IPS DF 4.7 (cell line): ENCODE data around the gene POLA2.
"Not testable (repeated sequence)": the region's sequence is repeated elsewhere in the genome, so short reads cannot be mapped to it uniquely, and the experiment has no call there.

Experiments used
- DNase-seq: peaks from one replicate; pipeline ENCODE4 v3.0.0-alpha.2; 2013; ENCODE audit warnings: low spot score; ENCODE audit errors: extremely low read depth

Gene POLA2

DNA sequence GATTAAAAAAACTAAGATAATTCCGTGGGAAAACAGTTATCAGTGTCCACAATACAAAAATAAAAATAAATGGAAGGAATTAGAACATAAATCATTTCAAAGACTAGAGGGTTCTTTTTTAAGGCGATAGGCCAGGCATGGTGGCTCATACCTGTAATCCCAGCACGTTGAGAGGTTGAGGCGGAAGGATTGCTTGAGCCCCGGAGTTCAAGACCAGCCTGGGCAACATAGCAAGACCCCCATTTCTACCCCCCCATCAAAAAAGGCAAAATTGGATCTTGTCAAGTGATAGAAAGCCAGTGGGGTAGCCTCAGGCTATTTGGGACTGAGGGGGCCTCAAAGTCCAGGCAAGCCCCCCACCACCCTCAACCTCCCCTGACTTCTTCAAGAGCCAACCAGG is 20.6 kb upstream of the POLA2 start:
- DNase-seq, result no peak

GRCh38 chr11:65241692-65242091 is 20.1 kb upstream of the POLA2 start:
- DNase-seq, result no peak

- no peak for DNase-seq
Measured at GRCh38 chr11:65242389-65242788, 19.4 kb upstream of the POLA2 start.

DNA sequence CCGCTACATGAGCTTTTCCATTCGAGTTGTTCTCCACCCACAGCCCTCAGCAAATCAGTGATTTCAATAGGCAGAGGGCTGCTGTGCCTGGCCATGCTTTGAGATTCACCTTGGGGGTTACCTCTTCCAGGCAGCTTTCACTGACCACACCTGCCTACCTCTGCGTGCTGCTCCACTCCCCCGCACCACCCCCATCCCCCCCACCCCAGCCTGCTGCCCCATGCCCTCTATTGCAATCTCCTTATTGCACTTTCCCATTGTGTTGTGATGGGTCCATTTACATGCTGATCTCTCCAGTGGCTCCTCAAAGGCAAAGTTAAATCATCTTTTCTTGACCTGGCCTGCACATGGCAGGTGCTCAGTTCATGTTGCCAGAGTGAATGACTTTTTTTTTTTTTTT is 18.0 kb upstream of the POLA2 start:
- no peak for DNase-seq

DNA sequence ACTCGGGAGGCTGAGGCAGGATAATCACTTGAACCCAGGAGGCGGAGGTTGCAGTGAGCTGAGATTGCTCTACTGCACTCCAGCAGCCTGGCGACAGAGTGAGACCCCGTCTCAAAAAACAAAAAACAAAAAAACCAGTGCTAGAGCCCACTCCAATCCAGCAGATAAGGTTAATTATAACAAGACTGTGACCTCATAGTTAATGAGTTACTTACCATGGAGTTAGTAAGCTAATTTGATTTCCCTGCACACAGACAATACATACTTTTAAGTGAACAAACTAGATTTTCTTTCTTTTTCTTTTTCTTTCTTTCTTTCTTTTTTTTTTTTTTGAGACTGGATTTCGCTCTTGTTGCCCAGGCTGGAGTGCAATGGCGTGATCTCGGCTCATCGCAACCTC is 16.7 kb upstream of the POLA2 start:
- DNase-seq, result not testable (repeated sequence)

DNA sequence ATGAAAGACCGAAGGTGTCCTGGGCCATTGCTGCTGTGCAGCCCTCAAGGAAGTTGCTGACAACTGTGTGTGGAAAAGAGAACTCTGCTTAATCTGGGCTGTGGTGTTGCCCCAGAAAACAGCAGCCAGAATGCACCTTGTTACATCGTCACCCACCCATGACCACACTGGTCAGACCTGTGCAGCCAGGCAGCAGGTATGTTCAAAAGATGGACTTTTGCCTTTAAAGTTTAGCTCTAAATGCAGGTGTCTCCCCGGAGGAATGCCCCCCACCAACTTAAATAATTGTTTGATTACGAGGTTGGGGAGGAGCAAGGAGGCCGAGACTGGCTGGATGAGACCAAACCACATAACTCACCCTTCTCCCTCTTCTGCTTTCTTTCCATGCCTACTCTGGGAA is 15.3 kb upstream of the POLA2 start:
- DNase-seq, result no peak

DNA sequence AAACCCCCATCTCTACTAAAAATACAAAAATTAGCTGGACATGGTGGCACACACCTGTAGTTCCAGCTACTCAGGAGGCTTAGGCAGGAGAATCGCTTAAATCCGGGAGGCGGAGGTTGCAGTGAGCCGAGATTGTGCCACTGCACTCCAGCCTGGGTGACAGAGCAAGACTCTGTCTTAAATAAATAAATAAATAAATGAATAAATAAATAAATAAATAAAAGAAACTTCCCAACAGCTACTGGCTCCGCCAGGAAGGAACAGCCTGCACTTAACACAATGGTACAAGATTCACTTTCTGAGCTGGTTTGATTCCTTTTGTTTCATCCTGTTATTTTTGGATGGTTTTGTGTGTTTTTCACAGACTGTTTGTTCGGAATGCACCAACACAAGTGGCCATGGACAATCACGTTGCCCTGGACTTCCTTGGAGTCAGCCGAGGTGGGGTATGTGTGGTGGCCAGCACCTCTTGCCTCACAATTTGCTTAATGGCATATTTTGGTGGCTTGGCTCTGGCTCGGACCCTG is 13.5 kb upstream of the POLA2 start:
- not testable (repeated sequence) for DNase-seq

DNA sequence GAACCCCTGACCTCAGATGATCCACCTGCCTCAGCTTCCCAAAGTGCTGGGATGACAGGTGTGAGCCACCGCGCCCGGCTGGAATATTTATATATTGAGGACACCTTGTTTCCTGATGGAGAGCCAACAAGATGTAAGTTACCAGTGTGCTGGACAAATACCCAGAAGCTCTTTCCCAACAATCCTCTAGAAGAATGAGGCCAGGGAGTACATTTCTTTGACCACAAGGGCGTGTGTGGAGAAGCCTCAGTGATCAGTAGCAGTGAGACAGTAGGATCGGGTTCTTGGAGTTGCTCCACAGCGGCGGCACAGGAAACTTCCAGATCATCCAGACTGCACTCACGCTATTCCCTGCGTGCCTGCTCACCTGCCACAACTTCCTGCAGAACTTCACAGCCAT is 10.3 kb upstream of the POLA2 start:
- DNase-seq, result no peak

- no peak for DNase-seq
Measured at GRCh38 chr11:65254724-65255123, 7.0 kb upstream of the POLA2 start.

GRCh38 chr11:65258988-65259387 is 2.8 kb upstream of the POLA2 start:
- no peak for DNase-seq

DNA sequence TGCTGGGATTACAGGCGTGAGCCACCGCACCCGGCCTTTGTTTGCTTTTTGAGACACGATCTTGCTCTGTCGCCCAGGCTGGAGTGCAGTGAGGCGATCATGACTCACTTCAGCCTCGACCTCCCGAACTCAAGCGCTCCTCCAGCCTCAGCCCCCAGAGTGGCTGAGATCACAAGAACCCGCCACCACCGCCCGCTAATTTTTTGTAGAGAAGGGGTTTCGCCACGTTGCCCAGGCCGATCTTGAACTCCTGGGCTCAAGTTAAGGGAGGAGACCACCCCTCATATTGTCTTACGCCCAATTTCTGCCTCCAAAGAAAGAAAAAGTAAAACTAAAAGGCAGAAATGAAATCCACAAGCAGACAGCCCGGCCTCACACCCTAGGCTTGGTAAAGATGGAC is 1.5 kb upstream of the POLA2 start:
- DNase-seq, result no peak

DNA sequence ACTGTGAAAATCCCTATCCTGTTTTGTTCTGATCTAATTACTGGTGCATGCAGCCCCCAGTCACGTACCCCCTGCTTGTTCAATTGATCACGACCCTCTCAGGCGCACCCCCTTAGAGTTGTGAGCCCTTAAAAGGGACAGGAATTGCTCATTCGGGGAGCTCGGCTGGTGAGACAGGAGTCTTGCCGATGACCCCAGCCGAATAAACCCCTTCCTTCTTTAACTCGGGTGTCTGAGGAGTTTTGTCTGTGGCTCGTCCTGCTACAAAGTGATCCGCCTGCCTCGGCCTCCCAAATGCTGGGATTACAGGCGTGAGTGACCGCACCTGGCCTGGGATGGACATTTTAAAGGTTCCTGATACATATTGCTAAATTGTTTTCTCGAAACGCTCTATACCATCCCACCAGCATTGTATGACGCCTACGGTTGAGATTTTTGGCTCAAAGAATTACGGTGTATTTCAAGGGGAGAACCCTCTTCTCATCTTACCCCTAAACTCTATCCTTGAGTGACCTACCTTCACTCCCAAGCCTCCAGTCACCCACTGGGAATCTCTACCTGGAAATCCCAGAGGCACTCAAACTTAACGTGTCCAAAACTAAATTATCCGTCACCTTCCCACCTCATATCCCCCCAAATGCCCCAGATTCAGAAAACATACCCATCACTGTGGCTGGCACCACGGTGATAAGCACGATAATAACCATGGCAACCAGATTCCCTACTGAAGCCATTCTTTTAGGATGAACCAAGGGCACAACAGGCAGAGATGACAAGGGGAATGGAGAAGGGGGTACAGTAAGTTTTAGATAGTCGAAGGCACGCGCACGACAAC is 789 bp upstream of the POLA2 start:
- DNase-seq, result no peak

GRCh38 chr11:65262381-65262680 is 569 bp downstream of the POLA2 start:
- DNase-seq, result no peak

DNA sequence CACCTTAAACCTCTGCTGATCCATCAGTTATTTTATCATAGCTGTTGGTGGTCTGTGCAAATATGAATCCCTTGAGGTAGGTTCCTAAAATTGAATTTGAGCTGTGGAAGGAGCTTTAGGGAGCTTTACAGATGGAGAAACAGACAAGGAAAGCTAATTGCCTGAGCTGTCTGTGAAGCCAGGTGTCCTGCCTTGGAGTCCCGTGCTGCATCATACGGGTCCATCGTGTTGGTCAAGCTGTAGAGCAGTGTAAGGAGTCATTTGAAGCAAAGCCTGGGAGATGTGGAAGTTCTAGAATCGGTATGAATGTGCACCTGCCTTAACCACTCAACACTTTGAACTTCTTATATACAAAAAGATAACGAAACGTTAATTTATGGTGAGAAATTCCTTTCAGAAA is 1.0 kb downstream of the POLA2 start:
- no peak for DNase-seq

DNA sequence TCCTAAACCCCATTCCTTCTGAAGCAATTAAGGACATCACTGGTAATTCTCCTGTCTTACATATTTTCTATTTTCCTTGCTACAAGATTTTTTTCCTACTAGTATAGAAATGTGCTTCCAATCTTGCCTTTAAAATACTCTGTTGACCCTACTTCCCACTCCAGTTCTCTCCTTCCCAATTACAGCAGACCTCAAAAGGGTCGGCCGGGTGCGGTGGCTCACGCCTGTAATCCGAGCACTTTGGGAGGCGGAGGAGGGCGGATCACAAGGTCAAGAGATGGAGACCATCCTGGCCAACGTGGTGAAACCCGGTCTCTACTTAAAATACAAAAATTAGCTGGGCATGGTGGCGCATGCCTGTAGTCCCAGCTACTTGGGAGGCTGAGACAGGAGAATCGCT is 3.0 kb downstream of the POLA2 start:
- DNase-seq, result not testable (repeated sequence)

GRCh38 chr11:65266210-65266609 is 4.4 kb downstream of the POLA2 start:
- DNase-seq, result no peak

GRCh38 chr11:65274735-65275682 is 13.2 kb downstream of the POLA2 start:
- DNase-seq, result no peak

- no peak for DNase-seq
Measured at GRCh38 chr11:65275906-65276305, 14.1 kb downstream of the POLA2 start.

DNA sequence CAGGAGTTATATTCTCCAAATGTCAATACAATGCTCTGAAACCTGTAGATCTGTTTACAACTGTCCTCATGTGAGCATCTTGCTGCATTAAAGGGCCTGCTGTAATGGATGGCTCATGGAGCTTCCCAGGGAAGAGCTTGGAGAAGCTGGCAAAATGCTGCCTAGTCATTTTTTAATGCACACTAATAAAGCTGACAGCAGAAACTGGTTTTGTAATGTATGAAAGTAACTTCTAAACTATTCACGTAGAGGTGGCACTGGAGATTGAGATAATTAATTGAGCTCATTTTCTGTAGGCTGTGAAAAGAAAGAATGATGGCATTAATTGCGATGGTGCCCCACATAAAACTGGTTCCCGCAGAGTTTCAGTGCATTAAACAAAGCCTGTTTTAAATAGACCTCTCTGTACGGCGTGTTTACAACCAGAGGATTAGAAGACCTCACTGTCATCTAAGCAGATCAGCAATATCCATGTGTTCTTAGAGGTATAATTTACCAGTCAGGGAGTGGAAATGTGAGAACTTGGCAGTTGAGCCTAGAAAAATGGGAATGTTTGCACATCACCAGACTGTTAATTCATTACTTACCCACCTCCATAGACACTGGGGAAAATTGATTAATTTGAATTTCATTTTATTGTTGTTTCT is 16.0 kb downstream of the POLA2 start:
- no peak for DNase-seq

DNA sequence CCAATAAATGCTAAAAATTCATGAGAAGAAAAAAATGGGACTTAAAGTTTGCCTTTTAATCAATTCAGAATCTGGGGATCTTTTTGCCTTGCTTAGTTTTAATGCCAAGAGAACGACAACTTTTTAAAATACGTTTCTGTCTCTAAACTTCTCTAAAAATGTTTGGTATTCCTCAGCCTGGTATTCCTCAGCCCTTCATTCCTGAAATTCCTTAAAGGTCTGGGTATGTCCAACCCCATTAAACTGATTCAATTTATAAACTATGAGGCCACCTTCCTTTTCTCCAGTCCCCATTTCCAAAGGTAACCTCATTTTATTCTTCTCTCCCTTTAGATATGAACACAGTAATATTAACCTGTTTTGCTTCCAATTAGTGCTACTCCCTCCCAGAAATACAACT is 16.6 kb downstream of the POLA2 start:
- DNase-seq, result no peak

DNA sequence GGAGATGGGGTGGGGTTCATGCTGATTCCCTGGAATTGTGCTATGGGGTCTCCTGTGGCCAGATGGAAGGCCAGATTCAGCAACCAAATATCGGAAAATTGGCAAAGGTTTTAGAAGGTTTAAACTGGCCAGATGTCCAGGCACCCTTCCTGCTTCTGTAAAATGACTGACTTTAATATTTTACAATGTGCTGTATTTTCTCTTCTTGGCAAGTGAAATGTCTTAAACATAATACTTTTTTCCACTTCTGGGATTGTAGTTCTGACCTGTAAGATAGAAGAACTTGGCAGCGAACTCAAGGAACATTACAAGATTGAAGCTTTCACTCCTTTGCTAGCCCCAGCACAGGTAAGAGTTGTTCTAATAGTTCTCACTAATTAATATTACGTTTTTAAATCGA is 17.5 kb downstream of the POLA2 start:
- no peak for DNase-seq
